Endothelial cell of umbilical vein (primary cell): ENCODE data around the gene ITPR2. TPM values are rescaled to one million over a fixed set of nuclear protein-coding genes. Genes with fewer than 3 reads are reported as not detected.

Source experiments
- BruUV-seq: library from RNA; stranded (reverse); fragments of 400-500 nt; replicated peaks from 2 replicates; lab custom pipeline; 2021; lab: Mats Ljungman, UMichigan
- CTCF ChIA-PET: fragments of 300-600, 350-600 bp; sonication (Branson Sonifier 250); formaldehyde crosslinking; loops from one replicate; lab custom pipeline; 2021; ENCODE audit warnings: antibody characterized with exemption, inconsistent platforms; lab: Charles Lee
- POLR2A ChIA-PET: fragments of 300-600, 350-600 bp; sonication (Branson Sonifier 250); formaldehyde crosslinking; loops from one replicate; lab custom pipeline; 2021; ENCODE audit warnings: antibody characterized with exemption, inconsistent platforms; lab: Charles Lee
- DNase-seq: peaks from one replicate; pipeline ENCODE4 v3.0.0-alpha.2; 2011; ENCODE audit warnings: low read depth, low spot score
- FAIRE-seq: peaks from 2 replicates; lab custom pipeline; 2011; peaks lifted over from hg19 to GRCh38; lab: Jason Lieb, UNC
- H2AFZ ChIP-seq: 2 replicates; pipeline ENCODE4 v1.6.0; 2012; ENCODE audit warnings: low read depth, low read length, control low read depth, inconsistent platforms
- H3K27ac ChIP-seq: 2 replicates; pipeline ENCODE4 v1.5.1; 2011; ENCODE audit warnings: low read depth, mild to moderate bottlenecking, control low read depth, low read length, moderate library complexity; ENCODE audit not compliant: insufficient read depth
- H3K27me3 ChIP-seq, 2 experiments: 2 replicates each; pipeline versions ENCODE4 v1.6.0 to v1.6.1; 2011; ENCODE audit warnings: low read length in 2 of 2, mixed read lengths in 1 of 2; ENCODE audit not compliant: control insufficient read depth in 2 of 2, insufficient read depth in 2 of 2
- H3K36me3 ChIP-seq, 2 experiments: 2 replicates in 1 of 2; 3 replicates in 1 of 2; pipeline ENCODE4 v1.5.1; 2011; ENCODE audit warnings: low read length in 2 of 2, mild to moderate bottlenecking in 1 of 2, moderate library complexity in 1 of 2; ENCODE audit not compliant: control insufficient read depth in 2 of 2, insufficient read depth in 2 of 2; ENCODE audit errors: extremely low read depth in 1 of 2
- H3K4me1 ChIP-seq: 3 replicates; pipeline ENCODE4 v1.5.1; 2011; ENCODE audit warnings: mild to moderate bottlenecking, low read length; ENCODE audit not compliant: control insufficient read depth, insufficient read depth; ENCODE audit errors: extremely low read depth
- H3K4me2 ChIP-seq: 2 replicates; pipeline ENCODE4 v1.6.1; 2011; ENCODE audit warnings: low read length, control low read depth, mixed read lengths; ENCODE audit not compliant: insufficient read depth
- H3K4me3 ChIP-seq, 3 experiments: fragments of 200-600 bp in 1 of 3; sonication (generic), shearing (Covaris generic) in 1 of 3; replicated peaks in 1 of 3; 2 replicates each; pipeline ENCODE4 v1.5.1; 2011 to 2016; ENCODE audit warnings: control low read depth in 3 of 3, low read length in 3 of 3, mild to moderate bottlenecking in 2 of 3, inconsistent platforms in 1 of 3, low read depth in 1 of 3, moderate library complexity in 1 of 3; ENCODE audit not compliant: insufficient read depth in 1 of 3
- H3K79me2 ChIP-seq: 2 replicates; pipeline ENCODE4 v1.6.0; 2012; ENCODE audit warnings: low read length, inconsistent platforms; ENCODE audit not compliant: control insufficient read depth, insufficient read depth
- H3K9ac ChIP-seq: replicated peaks from 2 replicates; pipeline ENCODE3; 2011; ENCODE audit warnings: low read length, control low read depth; ENCODE audit not compliant: insufficient read depth; ENCODE audit errors: extremely low read depth
- H3K9me1 ChIP-seq: replicated peaks from 3 replicates; pipeline ENCODE4 v1.6.0; 2011; ENCODE audit warnings: mild to moderate bottlenecking, low read length; ENCODE audit not compliant: control insufficient read depth, insufficient read depth; ENCODE audit errors: extremely low read depth
- H3K9me3 ChIP-seq: replicated peaks from 2 replicates; pipeline ENCODE4 v1.5.1; 2012; ENCODE audit warnings: low read length, inconsistent platforms; ENCODE audit not compliant: control insufficient read depth, insufficient read depth
- H4K20me1 ChIP-seq: replicated peaks from 2 replicates; pipeline ENCODE3; 2011; ENCODE audit warnings: mild to moderate bottlenecking, low read length; ENCODE audit not compliant: control insufficient read depth, insufficient read depth; ENCODE audit errors: extremely low read depth
- EZH2 ChIP-seq: IDR thresholded peaks from 2 replicates; pipeline ENCODE4 v1.6.1; 2012; ENCODE audit warnings: borderline replicate concordance, low read depth, mild to moderate bottlenecking, moderate library complexity, low read length, inconsistent platforms; ENCODE audit not compliant: severe bottlenecking
- FOS ChIP-seq: IDR thresholded peaks from 2 replicates; pipeline ENCODE4 v1.6.1; 2011; ENCODE audit warnings: mild to moderate bottlenecking, low read length, moderate library complexity, borderline replicate concordance; ENCODE audit not compliant: insufficient read depth
- GATA2 ChIP-seq: IDR thresholded peaks from 2 replicates; pipeline ENCODE4 v1.7.0; 2011; ENCODE audit warnings: low read depth, mild to moderate bottlenecking, moderate library complexity, mixed read lengths, low read length; ENCODE audit not compliant: insufficient read length, insufficient read depth
- JUN ChIP-seq: IDR thresholded peaks from 2 replicates; pipeline ENCODE4 v1.6.1; 2011; ENCODE audit warnings: borderline replicate concordance, low read depth; ENCODE audit not compliant: insufficient read length, insufficient read depth
- MAX ChIP-seq: IDR thresholded peaks from 2 replicates; pipeline ENCODE4 v1.6.1; 2011; ENCODE audit not compliant: insufficient read depth, insufficient read length
- POLR2AphosphoS5 ChIP-seq: IDR thresholded peaks from 2 replicates; pipeline ENCODE4 v1.6.1; 2012; ENCODE audit warnings: low read depth, mild to moderate bottlenecking, control low read depth, low read length, moderate library complexity; ENCODE audit not compliant: insufficient read depth
- dilution Hi-C: fragments of 300-500 bp; cut with MboI; formaldehyde crosslinking; loops from one replicate; pipeline ENCODE4 v1.15.0; 2019; ENCODE audit warnings: low sequenced_read_pairs; ENCODE audit not compliant: extremely low pct_ligation_motif_present
- intact Hi-C: fragments of 100-400 bp; cut with micrococcal nuclease; formaldehyde crosslinking; loops from one replicate; pipeline ENCODE4 v1.10.0; 2022
- polyA plus RNA-seq, 4 experiments: library from polyadenylated mRNA; depleted of rRNA in 3 of 4; stranded (reverse) in 3 of 4; unstranded in 1 of 4; fragments of >200 nt; gene quantifications; 2 replicates each; pipeline versions ENCODE4 v1.2.1 to v1.2.3, GENCODE V29; 2011 to 2012; ENCODE audit warnings: missing spikeins in 1 of 4
- total RNA-seq: library from RNA; stranded (reverse); gene quantifications from 2 replicates; pipeline ENCODE4 v1.2.3, GENCODE V29; 2021

The ITPR2 gene
- total and polyA plus RNA-seq, 2 donors (not counting 3 experiments of a cell fraction or from before 2014, with no cell fraction given): 16.2 to 86.8 TPM

GRCh38 chr12:26880625-26881024 lies 47.6 kb upstream of the ITPR2 start:
- H3K9me1 ChIP-seq: no peaks in the 10 kb centered on the region
- no peaks in the 10 kb centered on the region for H4K20me1 ChIP-seq
- H3K36me3 ChIP-seq: no peaks in the 10 kb centered on the region
- no peaks in the 10 kb centered on the region for H3K9me3 ChIP-seq
- dilution Hi-C loops: no loop called here
- H3K9ac ChIP-seq: no peak overlapping the region
- BruUV-seq: no TSS peak
- no peak overlapping the region for H3K4me2 ChIP-seq
- H3K27me3 ChIP-seq: no peaks in the 10 kb centered on the region
- TF ChIP-seq MAX (no peak), POLR2AphosphoS5 (no peak)
- H3K27ac ChIP-seq: no peak overlapping the region
- H3K4me3 ChIP-seq: no peak overlapping the region
- no peak for DNase-seq
- no peak overlapping the region for H2AFZ ChIP-seq
- no peaks in the 10 kb centered on the region for H3K79me2 ChIP-seq
- FAIRE-seq: no peak
- CTCF ChIA-PET: interaction anchor here (1.1 to 2.3 kb wide), 3 partner anchors 17 to 47 kb away, joined by 3 to 9 read pairs (median 3); no protein-coding TSS in a partner anchor
- intact Hi-C loops: loop anchor here (10.0 kb wide), 1 partner anchor 446 kb away; no protein-coding TSS in a partner anchor
- POLR2A ChIA-PET: no interaction called here
- peaks cover 11% of the 10 kb centered on the region for H3K4me1 ChIP-seq

GRCh38 chr12:26878661-26879119 lies 45.7 kb upstream of the ITPR2 start:
- no TSS peak for BruUV-seq
- intact Hi-C loops: loop anchor here (1.0 kb wide), 2 partner anchors 21 to 25 kb away; no protein-coding TSS in a partner anchor
- FAIRE-seq (peak; percentile 78), DNase-seq (peak; percentile 93)
- H4K20me1 ChIP-seq: no peaks in the 10 kb centered on the region
- dilution Hi-C loops: no loop called here
- H3K27ac ChIP-seq: no peak overlapping the region
- H3K4me2 ChIP-seq: peak overlapping the region; percentile 19
- POLR2A ChIA-PET: interaction anchor here (0.6 to 0.9 kb wide), 2 partner anchors 21 to 46 kb away, joined by 3 to 4 read pairs; no protein-coding TSS in a partner anchor
- H3K9me1 ChIP-seq: no peaks in the 10 kb centered on the region
- CTCF ChIA-PET: interaction anchor here (0.7 to 2.3 kb wide), 16 partner anchors 9 to 427 kb away, joined by 3 to 21 read pairs (median 6); partner anchors contain the start of gene ITPR2
- H3K4me1 ChIP-seq: peaks cover 9% of the 10 kb centered on the region
- no peaks in the 10 kb centered on the region for H3K79me2 ChIP-seq
- no peaks in the 10 kb centered on the region for H3K9me3 ChIP-seq
- H3K27me3 ChIP-seq: no peaks in the 10 kb centered on the region
- no peak for TF ChIP-seq MAX
- TF ChIP-seq EZH2: no peak
- no peak for TF ChIP-seq JUN
- TF ChIP-seq GATA2: no peak
- TF ChIP-seq FOS: no peak
- no peak overlapping the region for H3K9ac ChIP-seq
- no peak overlapping the region for H3K4me3 ChIP-seq
- H3K36me3 ChIP-seq: no peaks in the 10 kb centered on the region
- no peak overlapping the region for H2AFZ ChIP-seq
